ENCODE results near the gene ARMH3.

- no peak for TF ChIP-seq GATA2 (IDR thresholded peaks at IDR 0.05; ENCODE audit: low read depth, low read length)
- no peak for TF ChIP-seq GATA3 (IDR thresholded peaks at IDR 0.05; ENCODE audit: low read depth, low read length)
These were observed 8.5 kb upstream of the ARMH3 start for GRCh38 chr10:102064503-102064867.

All from SH-SY5Y (cell line).